ENCODE data around the gene APEX1. TPM values are rescaled to one million over a fixed set of nuclear protein-coding genes. Genes with fewer than 3 reads are reported as not detected.

The APEX1 gene
- total RNA-seq, 1 donor from 2014 or later: 76.6 TPM

DNA sequence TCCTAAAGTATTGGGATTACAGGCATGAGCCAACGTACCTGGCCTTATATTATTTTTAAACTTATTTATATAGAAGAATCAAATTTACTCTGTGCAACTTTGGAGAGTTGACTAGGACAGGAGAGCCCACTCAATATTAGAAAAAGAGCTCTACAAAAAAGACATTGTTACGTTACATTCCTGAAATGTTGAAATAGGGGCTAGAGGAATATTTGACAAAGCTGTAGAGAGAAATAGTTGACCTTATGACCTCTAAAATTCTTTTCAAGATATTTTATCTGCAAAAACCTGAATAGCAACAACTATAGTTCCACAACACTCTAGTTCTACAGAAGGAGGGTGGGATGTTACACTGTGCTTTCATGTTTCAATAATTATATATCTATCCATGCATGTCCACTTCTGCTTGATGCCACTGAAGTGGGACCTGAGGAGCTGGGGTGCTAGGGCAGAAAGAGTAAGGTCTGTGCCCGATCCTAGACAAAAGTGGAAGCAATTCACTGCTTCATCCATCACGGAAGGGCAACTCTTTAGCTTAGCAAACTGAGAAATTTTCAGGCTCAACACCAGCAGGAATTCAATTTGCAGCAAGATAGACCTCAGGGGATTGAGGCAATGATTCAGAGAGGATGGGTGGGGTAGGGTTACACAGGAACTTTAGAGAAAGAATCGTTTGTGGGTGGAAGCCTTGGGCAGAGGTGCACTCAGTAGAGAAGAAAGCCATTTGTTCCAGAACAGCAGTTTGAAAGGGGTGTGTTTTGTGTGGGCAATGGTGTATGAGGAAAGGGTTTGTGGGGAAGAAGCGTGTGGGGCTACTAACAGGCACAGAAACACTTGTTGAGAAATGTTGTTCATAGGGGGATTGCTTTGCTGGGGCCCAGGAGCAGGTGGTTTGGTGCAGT lies 34.3 kb downstream of the APEX1 start:
- Histone ChIP-seq H3F3A (ENCODE audit: low read depth) (no peaks in the 10 kb centered on the region), H2AFZ (replicated peaks) (peak overlapping the region; percentile 69), H3K4me2 (no peak overlapping the region), H3K36me3 (no peaks in the 10 kb centered on the region), H4K20me1 (ENCODE audit: low read depth) (no peaks in the 10 kb centered on the region), H3K79me2 (ENCODE audit: low read depth) (no peaks in the 10 kb centered on the region), H3K27me3 (no peaks in the 10 kb centered on the region), H3K4me1 (no peaks in the 10 kb centered on the region), H3K27ac (no peak overlapping the region), H3K4me3 (no peak overlapping the region), H3K9me3 (ENCODE audit: low read depth) (no peaks in the 10 kb centered on the region), H3K9ac (no peak overlapping the region)
- Mint-ChIP-seq H3K9me3 (no peaks in the 10 kb centered on the region), H3K36me3 (no peaks in the 10 kb centered on the region), H3K27ac (no peak overlapping the region), H3K27me3 (ENCODE audit: insufficient read depth, low read depth) (peaks cover 4% of the 10 kb centered on the region), H3K4me3 (no peak overlapping the region), H3K4me1 (peaks cover 3% of the 10 kb centered on the region)
- TF ChIP-seq EZH2phosphoT487 (IDR thresholded peaks at IDR 0.05): no peak
- no peak for TF ChIP-seq EZH2 (IDR thresholded peaks at IDR 0.05)
- TF ChIP-seq, protein P1, sequence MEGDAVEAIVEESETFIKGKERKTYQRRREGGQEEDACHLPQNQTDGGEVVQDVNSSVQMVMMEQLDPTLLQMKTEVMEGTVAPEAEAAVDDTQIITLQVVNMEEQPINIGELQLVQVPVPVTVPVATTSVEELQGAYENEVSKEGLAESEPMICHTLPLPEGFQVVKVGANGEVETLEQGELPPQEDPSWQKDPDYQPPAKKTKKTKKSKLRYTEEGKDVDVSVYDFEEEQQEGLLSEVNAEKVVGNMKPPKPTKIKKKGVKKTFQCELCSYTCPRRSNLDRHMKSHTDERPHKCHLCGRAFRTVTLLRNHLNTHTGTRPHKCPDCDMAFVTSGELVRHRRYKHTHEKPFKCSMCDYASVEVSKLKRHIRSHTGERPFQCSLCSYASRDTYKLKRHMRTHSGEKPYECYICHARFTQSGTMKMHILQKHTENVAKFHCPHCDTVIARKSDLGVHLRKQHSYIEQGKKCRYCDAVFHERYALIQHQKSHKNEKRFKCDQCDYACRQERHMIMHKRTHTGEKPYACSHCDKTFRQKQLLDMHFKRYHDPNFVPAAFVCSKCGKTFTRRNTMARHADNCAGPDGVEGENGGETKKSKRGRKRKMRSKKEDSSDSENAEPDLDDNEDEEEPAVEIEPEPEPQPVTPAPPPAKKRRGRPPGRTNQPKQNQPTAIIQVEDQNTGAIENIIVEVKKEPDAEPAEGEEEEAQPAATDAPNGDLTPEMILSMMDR (IDR thresholded peaks at IDR 0.05): no peak
- DNase-seq (ENCODE audit: low spot score): no peak

DNA sequence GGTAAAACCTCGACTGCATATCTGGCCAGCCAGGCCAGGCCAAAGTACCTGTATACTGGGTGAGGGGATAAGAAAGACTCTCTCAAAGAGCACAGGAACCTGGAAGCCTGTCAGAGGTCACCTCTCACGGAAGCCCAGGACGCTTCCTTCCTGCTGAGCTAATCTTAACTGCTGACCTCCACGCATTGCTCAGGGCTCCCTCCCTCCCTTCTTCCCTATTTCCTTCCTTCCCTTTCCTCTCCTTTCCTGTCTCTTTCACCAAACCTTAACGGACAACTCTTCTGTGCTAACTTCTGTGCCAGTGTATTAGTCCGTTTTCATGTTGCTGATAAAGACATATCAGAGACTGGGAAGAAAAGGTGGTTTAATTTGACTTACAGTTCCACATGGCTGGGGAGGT lies 35.5 kb downstream of the APEX1 start:
- no peak overlapping the region for H3K4me2 ChIP-seq
- TF ChIP-seq EZH2phosphoT487 (IDR thresholded peaks at IDR 0.05) (no peak), EZH2 (IDR thresholded peaks at IDR 0.05) (no peak)
- TF ChIP-seq, protein P1 (IDR thresholded peaks at IDR 0.05): no peak
- no peak overlapping the region for H3K4me3 ChIP-seq
- no peaks in the 10 kb centered on the region for H3K4me1 ChIP-seq
- Mint-ChIP-seq H3K9me3 (no peaks in the 10 kb centered on the region), H3K36me3 (no peaks in the 10 kb centered on the region), H3K27ac (no peak overlapping the region), H3K4me3 (no peak overlapping the region), H3K4me1 (peaks cover 3% of the 10 kb centered on the region), H3K27me3 (ENCODE audit: insufficient read depth, low read depth) (peaks cover 2% of the 10 kb centered on the region)
- H3K9me3 ChIP-seq (ENCODE audit: low read depth): no peaks in the 10 kb centered on the region
- H3K9ac ChIP-seq: no peak overlapping the region
- no peak for DNase-seq (ENCODE audit: low spot score)
- H3K36me3 ChIP-seq: no peaks in the 10 kb centered on the region
- H3K79me2 ChIP-seq (ENCODE audit: low read depth): no peaks in the 10 kb centered on the region
- H2AFZ ChIP-seq (replicated peaks): peak overlapping the region; percentile 94
- H3K27ac ChIP-seq: no peak overlapping the region
- no peaks in the 10 kb centered on the region for H3K27me3 ChIP-seq
- H4K20me1 ChIP-seq (ENCODE audit: low read depth): no peaks in the 10 kb centered on the region
- H3F3A ChIP-seq (ENCODE audit: low read depth): no peaks in the 10 kb centered on the region

DNA sequence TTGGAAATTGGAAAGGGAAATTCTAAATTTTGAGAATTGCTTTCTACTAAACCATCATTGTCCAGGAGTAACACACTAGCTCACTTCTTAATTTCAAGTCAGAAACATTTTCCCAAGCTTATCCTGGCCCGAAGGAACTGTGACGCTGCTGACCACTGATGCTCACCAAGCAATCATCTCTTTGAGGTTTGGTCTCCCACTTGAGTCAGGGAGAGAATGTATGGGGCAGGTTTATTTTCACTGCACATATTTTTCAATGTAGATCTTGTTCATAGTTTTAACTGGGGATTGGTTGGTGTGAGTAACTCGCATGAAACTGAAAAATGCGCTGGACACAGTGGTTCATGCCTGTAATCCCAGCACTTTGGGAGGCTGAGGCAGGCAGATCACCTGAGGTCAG lies 37.5 kb downstream of the APEX1 start:
- H3K9me3 Mint-ChIP-seq: no peaks in the 10 kb centered on the region
- H3K4me3 Mint-ChIP-seq: no peak overlapping the region

More for the DNA sequence above, 37.5 kb downstream of the APEX1 start:
- Histone ChIP-seq H3F3A (ENCODE audit: low read depth) (no peaks in the 10 kb centered on the region), H3K9ac (no peak overlapping the region), H3K4me3 (no peak overlapping the region), H2AFZ (replicated peaks) (no peak overlapping the region), H3K4me1 (no peaks in the 10 kb centered on the region), H4K20me1 (ENCODE audit: low read depth) (no peaks in the 10 kb centered on the region), H3K27ac (no peak overlapping the region), H3K36me3 (no peaks in the 10 kb centered on the region), H3K9me3 (ENCODE audit: low read depth) (no peaks in the 10 kb centered on the region), H3K79me2 (ENCODE audit: low read depth) (no peaks in the 10 kb centered on the region), H3K4me2 (no peak overlapping the region), H3K27me3 (no peaks in the 10 kb centered on the region)
- Mint-ChIP-seq H3K36me3 (no peaks in the 10 kb centered on the region), H3K27me3 (ENCODE audit: insufficient read depth, low read depth) (peaks cover 2% of the 10 kb centered on the region), H3K4me1 (peaks cover 3% of the 10 kb centered on the region), H3K27ac (no peak overlapping the region)
- DNase-seq (ENCODE audit: low spot score): no peak
- TF ChIP-seq EZH2phosphoT487 (IDR thresholded peaks at IDR 0.05): no peak
- TF ChIP-seq, protein P1 (IDR thresholded peaks at IDR 0.05): no peak
- no peak for TF ChIP-seq EZH2 (IDR thresholded peaks at IDR 0.05)
